Measurements from ENCODE around the gene SIGMAR1.

- TF ChIP-seq CTCF (IDR thresholded peaks at IDR 0.05; ENCODE audit: low read depth, low read length, missing input control) (no peak), GABPA (IDR thresholded peaks at IDR 0.05 in 1 of 2, conservative IDR thresholded peaks at IDR 0.05 in 1 of 2) (no peak), EGR1 (IDR thresholded peaks at IDR 0.05; ENCODE audit: low read depth in 2 of 2) (no peak), ATF3 (IDR thresholded peaks at IDR 0.05) (no peak), TAF1 (conservative IDR thresholded peaks at IDR 0.05) (no peak), YY1 (IDR thresholded peaks at IDR 0.05) (no peak), REST (IDR thresholded peaks at IDR 0.05) (no peak), RAD21 (IDR thresholded peaks at IDR 0.05) (no peak), RXRA (IDR thresholded peaks at IDR 0.05) (no peak), JUND (IDR thresholded peaks at IDR 0.05) (no peak), ZBTB33 (IDR thresholded peaks at IDR 0.05) (no peak), HNF4A (conservative IDR thresholded peaks at IDR 0.05) (no peak), HNF4G (IDR thresholded peaks at IDR 0.05) (no peak), SP1 (IDR thresholded peaks at IDR 0.05) (no peak)
Measured at GRCh38 chr9:34633166-34633565, 4.4 kb downstream of the SIGMAR1 start.

All from liver (tissue), 3 donors.